HepG2 (cell line): ENCODE measurements around the gene PSENEN. TPM values are rescaled to one million over a fixed set of nuclear protein-coding genes. Genes with fewer than 3 reads are reported as not detected.
A peak's percentile ranks its signal among the peaks of the same experiment; 100 is the strongest.

Source experiments
- ELF3 ChIP-seq: IDR thresholded peaks from 2 replicates; pipeline ENCODE4 v1.6.1; 2016; ENCODE audit warnings: missing genetic modification reagents, missing compliant biosample characterization
- FOXA3 ChIP-seq: IDR thresholded peaks from 2 replicates; pipeline ENCODE4 v1.6.1; 2016; ENCODE audit warnings: missing genetic modification reagents, missing compliant biosample characterization
- FOXK1 ChIP-seq: sonication (generic); formaldehyde crosslinking; IDR thresholded peaks from 2 replicates; pipeline ENCODE4 v1.4.0; 2020; ENCODE audit warnings: low read depth, missing genetic modification reagents, borderline replicate concordance
- NFYB ChIP-seq: sonication (generic); formaldehyde crosslinking; IDR thresholded peaks from 2 replicates; pipeline ENCODE4 v1.4.0; 2020; ENCODE audit warnings: missing genetic modification reagents
- NR2F6 ChIP-seq, 2 experiments: IDR thresholded peaks; 2 replicates each; pipeline ENCODE4 v1.6.1; 2016; ENCODE audit warnings: antibody characterized with exemption in 1 of 2, mild to moderate bottlenecking in 1 of 2
- NRL ChIP-seq: sonication (generic); formaldehyde crosslinking; IDR thresholded peaks from 2 replicates; pipeline ENCODE4 v1.5.0; 2020; ENCODE audit warnings: missing genetic modification reagents, mild to moderate bottlenecking, moderate library complexity, borderline replicate concordance
- RARA ChIP-seq: IDR thresholded peaks from 2 replicates; pipeline ENCODE4 v1.6.1; 2016; ENCODE audit warnings: missing genetic modification reagents, missing compliant biosample characterization
- RBFOX2 ChIP-seq: fragments of 200-400 bp; formaldehyde crosslinking; IDR thresholded peaks from 2 replicates; pipeline ENCODE4 v1.6.1; 2017; ENCODE audit warnings: low read depth, mild to moderate bottlenecking, low read length
- REL ChIP-seq: sonication (generic); formaldehyde crosslinking; conservative IDR thresholded peaks from 2 replicates; pipeline ENCODE4 v1.8.0; 2022; ENCODE audit warnings: mild to moderate bottlenecking, missing genetic modification reagents, moderate library complexity
- RELA ChIP-seq: sonication (generic); formaldehyde crosslinking; IDR thresholded peaks from 2 replicates; pipeline ENCODE4 v1.4.0; 2020; ENCODE audit warnings: missing genetic modification reagents
- SIN3B ChIP-seq: fragments of 150-350 bp; IDR thresholded peaks from 2 replicates; pipeline ENCODE4 v1.6.1; 2014; ENCODE audit warnings: low read length
- SSRP1 ChIP-seq: IDR thresholded peaks from 2 replicates; pipeline ENCODE4 v1.6.1; 2016; ENCODE audit warnings: control low read depth
- STAG1 ChIP-seq: sonication (generic); formaldehyde crosslinking; IDR thresholded peaks from 2 replicates; pipeline ENCODE4 v1.4.0; 2020; ENCODE audit warnings: missing genetic modification reagents
- ZKSCAN5 ChIP-seq: sonication (generic); formaldehyde crosslinking; IDR thresholded peaks from 2 replicates; pipeline ENCODE4 v1.5.1; 2020; ENCODE audit warnings: mild to moderate bottlenecking, missing genetic modification reagents
- ZNF543 ChIP-seq: sonication (generic); formaldehyde crosslinking; IDR thresholded peaks from 2 replicates; pipeline ENCODE4 v1.4.0; 2020; ENCODE audit warnings: mild to moderate bottlenecking, missing genetic modification reagents
- ZNF550 ChIP-seq: sonication (generic); formaldehyde crosslinking; IDR thresholded peaks from 2 replicates; pipeline ENCODE4 v1.4.0; 2020; ENCODE audit warnings: mild to moderate bottlenecking, missing genetic modification reagents, borderline replicate concordance
- ZNF850 ChIP-seq: sonication (generic); formaldehyde crosslinking; conservative IDR thresholded peaks from 2 replicates; pipeline ENCODE4 v1.9.0; 2021; ENCODE audit warnings: mild to moderate bottlenecking, missing genetic modification reagents
- polyA plus RNA-seq, 8 experiments: library from polyadenylated mRNA; depleted of rRNA in 3 of 8; stranded (reverse) in 7 of 8; unstranded in 1 of 8; fragments of >200 nt; fragmentation: Illumina TruSeq in 4 of 8; extraction: Trizol in 4 of 8; gene quantifications; 2 replicates each; pipeline versions ENCODE4 v1.2.1 to v1.2.3, GENCODE V29; 2011 to 2016; ENCODE audit warnings: low read depth in 4 of 8, missing spikeins in 1 of 8, mixed read lengths in 1 of 8; ENCODE audit not compliant: insufficient read depth in 1 of 8
- total RNA-seq, 5 experiments: library from RNA; depleted of rRNA; stranded (reverse); fragments of >200 nt; fragmentation: Illumina TruSeq; extraction: Trizol; gene quantifications; 2 replicates each; pipeline ENCODE4 v1.2.3, GENCODE V29; 2016; ENCODE audit warnings: low read depth in 1 of 5
- TF ChIP-seq, protein P1 (sequence below): sonication (generic); formaldehyde crosslinking; IDR thresholded peaks from 2 replicates; pipeline ENCODE4 v1.8.0; 2022; ENCODE audit warnings: mild to moderate bottlenecking, missing genetic modification reagents, moderate library complexity
- TF ChIP-seq, protein P2 (sequence below): sonication (generic); formaldehyde crosslinking; IDR thresholded peaks from 2 replicates; pipeline ENCODE4 v1.5.1; 2020; ENCODE audit warnings: missing genetic modification reagents, mild to moderate bottlenecking, borderline replicate concordance
- TF ChIP-seq, protein P3 (sequence below): fragments of 450-650 bp; IDR thresholded peaks from 2 replicates; pipeline ENCODE4 v1.6.1; 2016
- TF ChIP-seq, protein P4 (sequence below): sonication (generic); formaldehyde crosslinking; IDR thresholded peaks from 2 replicates; pipeline ENCODE4 v1.8.0; 2022; ENCODE audit warnings: missing genetic modification reagents, mild to moderate bottlenecking, moderate library complexity, borderline replicate concordance
- TF ChIP-seq, protein P5 (sequence below): fragments of 450-650 bp; IDR thresholded peaks from 2 replicates; pipeline ENCODE4 v1.6.1; 2017

PSENEN gene
- total and polyA plus RNA-seq, 2 of the 13 experiments (the other 11 are each of a cell fraction or from before 2014, with no cell fraction given): 16.9 to 34.2 TPM

DNA sequence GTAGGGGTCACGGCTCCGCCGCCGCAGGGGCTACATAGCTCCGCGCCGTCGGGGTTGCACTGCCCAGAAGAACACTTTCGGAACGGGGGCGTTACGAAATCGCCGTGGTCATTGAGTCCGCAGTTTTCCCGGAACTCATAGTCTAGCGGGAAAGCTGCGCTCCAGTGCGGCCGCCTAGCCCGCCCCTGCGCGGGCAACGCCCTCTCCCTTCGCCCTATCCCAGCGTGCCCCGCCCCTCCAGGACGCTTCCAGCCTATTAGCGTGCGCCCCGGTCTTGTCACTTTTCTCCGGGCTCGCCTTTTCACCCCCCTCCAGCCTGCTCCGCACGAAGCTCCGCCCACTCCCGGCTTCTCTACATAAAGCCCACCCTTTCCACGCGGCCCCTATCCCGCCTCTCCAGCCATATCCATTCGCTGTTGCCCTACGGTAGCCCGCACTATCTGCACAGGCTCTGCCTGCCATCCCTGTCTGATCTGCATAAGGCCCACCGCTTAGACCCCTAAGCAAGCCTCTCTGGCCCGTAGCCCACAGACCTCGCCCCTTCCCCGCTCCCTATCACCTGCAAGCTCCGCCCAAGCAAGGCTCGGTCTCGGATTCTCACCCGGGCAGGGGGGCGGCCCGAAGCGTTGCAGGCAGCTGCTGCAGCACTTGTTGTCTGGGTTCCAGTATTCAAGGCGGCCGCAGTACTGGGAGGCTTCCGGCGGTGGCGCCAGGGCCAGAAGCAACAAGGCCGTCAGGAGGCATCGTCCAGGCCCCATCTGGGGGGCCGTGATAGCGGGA lies 4.8 kb upstream of the PSENEN start (continued):
- TF ChIP-seq, protein P1, sequence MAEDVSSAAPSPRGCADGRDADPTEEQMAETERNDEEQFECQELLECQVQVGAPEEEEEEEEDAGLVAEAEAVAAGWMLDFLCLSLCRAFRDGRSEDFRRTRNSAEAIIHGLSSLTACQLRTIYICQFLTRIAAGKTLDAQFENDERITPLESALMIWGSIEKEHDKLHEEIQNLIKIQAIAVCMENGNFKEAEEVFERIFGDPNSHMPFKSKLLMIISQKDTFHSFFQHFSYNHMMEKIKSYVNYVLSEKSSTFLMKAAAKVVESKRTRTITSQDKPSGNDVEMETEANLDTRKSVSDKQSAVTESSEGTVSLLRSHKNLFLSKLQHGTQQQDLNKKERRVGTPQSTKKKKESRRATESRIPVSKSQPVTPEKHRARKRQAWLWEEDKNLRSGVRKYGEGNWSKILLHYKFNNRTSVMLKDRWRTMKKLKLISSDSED (CRISPR knock-in tag): no peak
- TF ChIP-seq NRL (CRISPR knock-in tag) (peak; percentile 64; the same call in 1 of the 2 replicates), ZNF850 (no peak), RARA (peak; percentile 33; the same call in 1 of the 2 replicates), FOXA3 (peak; percentile 45; the same call in 1 of the 2 replicates), ZKSCAN5 (CRISPR knock-in tag) (no peak), ZNF543 (CRISPR knock-in tag) (0 out of 2 replicates have a peak, but pooled peaks have one; percentile 22), NR2F6 (IDR thresholded peaks at IDR 0.05) (no peak; the same call in 1 of the 2 replicates), NR2F6 (CRISPR knock-in tag; IDR thresholded peaks at IDR 0.05) (no peak; the same call in 1 of the 2 replicates), ZNF550 (CRISPR knock-in tag) (0 out of 2 replicates have a peak, but pooled peaks have one; percentile 35), REL (CRISPR knock-in tag) (no peak), SIN3B (0 out of 2 replicates have a peak, but pooled peaks have one; percentile 63), NFYB (CRISPR knock-in tag) (peak; percentile 88), RELA (CRISPR knock-in tag) (no peak), SSRP1 (no peak), FOXK1 (CRISPR knock-in tag) (peak; percentile 46; the same call in 1 of the 2 replicates), RBFOX2 (peak; percentile 79), STAG1 (CRISPR knock-in tag) (peak; percentile 32), ELF3 (CRISPR knock-in tag) (peak; percentile 52; the same call in 1 of the 2 replicates)
- TF ChIP-seq, protein P2, sequence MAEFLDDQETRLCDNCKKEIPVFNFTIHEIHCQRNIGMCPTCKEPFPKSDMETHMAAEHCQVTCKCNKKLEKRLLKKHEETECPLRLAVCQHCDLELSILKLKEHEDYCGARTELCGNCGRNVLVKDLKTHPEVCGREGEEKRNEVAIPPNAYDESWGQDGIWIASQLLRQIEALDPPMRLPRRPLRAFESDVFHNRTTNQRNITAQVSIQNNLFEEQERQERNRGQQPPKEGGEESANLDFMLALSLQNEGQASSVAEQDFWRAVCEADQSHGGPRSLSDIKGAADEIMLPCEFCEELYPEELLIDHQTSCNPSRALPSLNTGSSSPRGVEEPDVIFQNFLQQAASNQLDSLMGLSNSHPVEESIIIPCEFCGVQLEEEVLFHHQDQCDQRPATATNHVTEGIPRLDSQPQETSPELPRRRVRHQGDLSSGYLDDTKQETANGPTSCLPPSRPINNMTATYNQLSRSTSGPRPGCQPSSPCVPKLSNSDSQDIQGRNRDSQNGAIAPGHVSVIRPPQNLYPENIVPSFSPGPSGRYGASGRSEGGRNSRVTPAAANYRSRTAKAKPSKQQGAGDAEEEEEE (CRISPR knock-in tag): no peak
- TF ChIP-seq, protein P3, sequence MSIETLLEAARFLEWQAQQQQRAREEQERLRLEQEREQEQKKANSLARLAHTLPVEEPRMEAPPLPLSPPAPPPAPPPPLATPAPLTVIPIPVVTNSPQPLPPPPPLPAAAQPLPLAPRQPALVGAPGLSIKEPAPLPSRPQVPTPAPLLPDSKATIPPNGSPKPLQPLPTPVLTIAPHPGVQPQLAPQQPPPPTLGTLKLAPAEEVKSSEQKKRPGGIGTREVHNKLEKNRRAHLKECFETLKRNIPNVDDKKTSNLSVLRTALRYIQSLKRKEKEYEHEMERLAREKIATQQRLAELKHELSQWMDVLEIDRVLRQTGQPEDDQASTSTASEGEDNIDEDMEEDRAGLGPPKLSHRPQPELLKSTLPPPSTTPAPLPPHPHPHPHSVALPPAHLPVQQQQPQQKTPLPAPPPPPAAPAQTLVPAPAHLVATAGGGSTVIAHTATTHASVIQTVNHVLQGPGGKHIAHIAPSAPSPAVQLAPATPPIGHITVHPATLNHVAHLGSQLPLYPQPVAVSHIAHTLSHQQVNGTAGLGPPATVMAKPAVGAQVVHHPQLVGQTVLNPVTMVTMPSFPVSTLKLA: peak; percentile 57
- TF ChIP-seq, protein P4, sequence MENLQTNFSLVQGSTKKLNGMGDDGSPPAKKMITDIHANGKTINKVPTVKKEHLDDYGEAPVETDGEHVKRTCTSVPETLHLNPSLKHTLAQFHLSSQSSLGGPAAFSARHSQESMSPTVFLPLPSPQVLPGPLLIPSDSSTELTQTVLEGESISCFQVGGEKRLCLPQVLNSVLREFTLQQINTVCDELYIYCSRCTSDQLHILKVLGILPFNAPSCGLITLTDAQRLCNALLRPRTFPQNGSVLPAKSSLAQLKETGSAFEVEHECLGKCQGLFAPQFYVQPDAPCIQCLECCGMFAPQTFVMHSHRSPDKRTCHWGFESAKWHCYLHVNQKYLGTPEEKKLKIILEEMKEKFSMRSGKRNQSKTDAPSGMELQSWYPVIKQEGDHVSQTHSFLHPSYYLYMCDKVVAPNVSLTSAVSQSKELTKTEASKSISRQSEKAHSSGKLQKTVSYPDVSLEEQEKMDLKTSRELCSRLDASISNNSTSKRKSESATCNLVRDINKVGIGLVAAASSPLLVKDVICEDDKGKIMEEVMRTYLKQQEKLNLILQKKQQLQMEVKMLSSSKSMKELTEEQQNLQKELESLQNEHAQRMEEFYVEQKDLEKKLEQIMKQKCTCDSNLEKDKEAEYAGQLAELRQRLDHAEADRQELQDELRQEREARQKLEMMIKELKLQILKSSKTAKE (CRISPR knock-in tag): peak; percentile 16; the same call in 1 of the 2 replicates
- TF ChIP-seq, protein P5, sequence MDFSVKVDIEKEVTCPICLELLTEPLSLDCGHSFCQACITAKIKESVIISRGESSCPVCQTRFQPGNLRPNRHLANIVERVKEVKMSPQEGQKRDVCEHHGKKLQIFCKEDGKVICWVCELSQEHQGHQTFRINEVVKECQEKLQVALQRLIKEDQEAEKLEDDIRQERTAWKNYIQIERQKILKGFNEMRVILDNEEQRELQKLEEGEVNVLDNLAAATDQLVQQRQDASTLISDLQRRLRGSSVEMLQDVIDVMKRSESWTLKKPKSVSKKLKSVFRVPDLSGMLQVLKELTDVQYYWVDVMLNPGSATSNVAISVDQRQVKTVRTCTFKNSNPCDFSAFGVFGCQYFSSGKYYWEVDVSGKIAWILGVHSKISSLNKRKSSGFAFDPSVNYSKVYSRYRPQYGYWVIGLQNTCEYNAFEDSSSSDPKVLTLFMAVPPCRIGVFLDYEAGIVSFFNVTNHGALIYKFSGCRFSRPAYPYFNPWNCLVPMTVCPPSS: no peak
